Activated T-cell treated with anti-CD3 and anti-CD28 coated beads, Interleukin-2, amount 50 U/mL, for 4 hours (primary cell): Measurements from ENCODE around the gene POU2AF2. TPM values are rescaled to one million over a fixed set of nuclear protein-coding genes. Genes with fewer than 3 reads are reported as not detected.

Experiments used
- total RNA-seq, 3 donors: library from RNA; stranded (reverse); gene quantifications; one replicate each; pipeline ENCODE4 v1.2.1, GENCODE V29; 2021

The POU2AF2 gene
- total RNA-seq, 3 donors from 2014 or later, result not detected

Other genes starting within 250 kb of the POU2AF2 start
- not detected for gene POU2AF3, start 52.8 kb downstream of the POU2AF2 start, total RNA-seq
- gene POU2AF1, start 133.6 kb downstream of the POU2AF2 start, total RNA-seq, result 10 to 100 TPM in 1 of 3 donors, 1 to 10 TPM in 2; 4.3 to 10.8 (median 7.5) TPM